Thyroid gland (tissue), 4 donors: ENCODE results near the gene TALDO1.

Experiments used
- POLR2A ChIP-seq, 2 donors: fragments of 450-650 bp; IDR thresholded peaks; one replicate each; pipeline ENCODE4 v1.6.1; 2017; ENCODE audit warnings: antibody characterized with exemption in 2 of 2, mild to moderate bottlenecking in 2 of 2, moderate library complexity in 1 of 2
- TF ChIP-seq, protein P1 (sequence below), 6 experiments: fragments of 200-600 bp in 3 of 6; fragments of 450-650 bp in 3 of 6; sonication (generic) in 3 of 6; IDR thresholded peaks; one replicate each; pipeline ENCODE4 v1.5.1; 2016 to 2019; ENCODE audit warnings: antibody characterized with exemption in 6 of 6, mild to moderate bottlenecking in 2 of 6, inconsistent platforms in 1 of 6, moderate library complexity in 1 of 6

DNA sequence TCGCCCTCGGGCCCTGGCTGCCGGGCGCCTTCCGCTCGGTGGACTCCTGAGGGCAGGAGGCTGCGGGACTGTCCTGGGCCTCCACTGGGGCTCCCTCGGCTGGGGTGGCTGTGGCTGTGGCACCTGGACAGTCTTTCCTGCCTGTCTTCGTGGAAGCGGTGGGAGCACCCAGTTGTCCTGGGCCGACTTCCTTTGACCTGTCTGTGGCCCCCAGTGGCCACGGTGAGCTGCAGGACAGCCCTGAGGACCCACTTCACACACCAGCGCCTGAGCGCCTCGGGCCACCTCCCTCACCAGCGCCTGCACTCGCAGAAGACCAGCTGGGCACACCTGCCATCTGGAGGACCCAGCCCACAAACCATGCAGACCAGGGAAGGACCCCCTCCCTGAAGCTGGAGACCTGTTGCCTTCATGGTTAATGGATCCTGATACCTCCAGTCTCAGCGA, 43.0 kb upstream of the TALDO1 start:
- TF ChIP-seq, protein P1, sequence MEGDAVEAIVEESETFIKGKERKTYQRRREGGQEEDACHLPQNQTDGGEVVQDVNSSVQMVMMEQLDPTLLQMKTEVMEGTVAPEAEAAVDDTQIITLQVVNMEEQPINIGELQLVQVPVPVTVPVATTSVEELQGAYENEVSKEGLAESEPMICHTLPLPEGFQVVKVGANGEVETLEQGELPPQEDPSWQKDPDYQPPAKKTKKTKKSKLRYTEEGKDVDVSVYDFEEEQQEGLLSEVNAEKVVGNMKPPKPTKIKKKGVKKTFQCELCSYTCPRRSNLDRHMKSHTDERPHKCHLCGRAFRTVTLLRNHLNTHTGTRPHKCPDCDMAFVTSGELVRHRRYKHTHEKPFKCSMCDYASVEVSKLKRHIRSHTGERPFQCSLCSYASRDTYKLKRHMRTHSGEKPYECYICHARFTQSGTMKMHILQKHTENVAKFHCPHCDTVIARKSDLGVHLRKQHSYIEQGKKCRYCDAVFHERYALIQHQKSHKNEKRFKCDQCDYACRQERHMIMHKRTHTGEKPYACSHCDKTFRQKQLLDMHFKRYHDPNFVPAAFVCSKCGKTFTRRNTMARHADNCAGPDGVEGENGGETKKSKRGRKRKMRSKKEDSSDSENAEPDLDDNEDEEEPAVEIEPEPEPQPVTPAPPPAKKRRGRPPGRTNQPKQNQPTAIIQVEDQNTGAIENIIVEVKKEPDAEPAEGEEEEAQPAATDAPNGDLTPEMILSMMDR (IDR thresholded peaks at IDR 0.05): no peak
- TF ChIP-seq POLR2A (IDR thresholded peaks at IDR 0.05): no peak
